CD14-positive monocyte (primary cell): ENCODE data around the gene ASPSCR1. TPM values are rescaled to one million over a fixed set of nuclear protein-coding genes. Genes with fewer than 3 reads are reported as not detected.

ENCODE experiments used
- DNase-seq, 3 donors: peaks; one replicate each; pipeline ENCODE4 v3.0.0-alpha.2; 2011 to 2022
- H2AFZ ChIP-seq: 2 replicates; pipeline ENCODE4 v1.6.0; 2012; ENCODE audit warnings: mild to moderate bottlenecking, low read depth, low read length, inconsistent platforms; ENCODE audit not compliant: insufficient read depth, poor library complexity, severe bottlenecking
- H3K27ac ChIP-seq, 2 donors: 1 replicate in 1 of 2; 2 replicates in 1 of 2; pipeline ENCODE4 v1.5.1; 2012 to 2013; ENCODE audit warnings: low read length in 2 of 2, control low read depth in 1 of 2, inconsistent platforms in 1 of 2, low read depth in 1 of 2, mild to moderate bottlenecking in 1 of 2
- H3K27me3 ChIP-seq, 2 donors: one replicate each; pipeline versions ENCODE4 v1.6.0 to v1.6.1; 2011 to 2013; ENCODE audit warnings: low read length in 2 of 2; ENCODE audit not compliant: control insufficient read depth in 2 of 2, insufficient read depth in 2 of 2
- H3K36me3 ChIP-seq, 2 donors: replicated peaks in 1 of 2; 1 replicate in 1 of 2; 2 replicates in 1 of 2; pipeline versions ENCODE4 v1.5.1 to v1.6.1; 2012 to 2013; ENCODE audit warnings: low read length in 2 of 2, control low read depth in 1 of 2, inconsistent platforms in 1 of 2, mild to moderate bottlenecking in 1 of 2; ENCODE audit not compliant: insufficient read depth in 2 of 2, control insufficient read depth in 1 of 2
- H3K4me1 ChIP-seq, 2 donors: 1 replicate in 1 of 2; 2 replicates in 1 of 2; pipeline versions ENCODE4 v1.5.1 to v1.6.1; 2012 to 2013; ENCODE audit warnings: low read length in 2 of 2, control low read depth in 1 of 2, inconsistent platforms in 1 of 2, mild to moderate bottlenecking in 1 of 2, moderate library complexity in 1 of 2; ENCODE audit not compliant: insufficient read depth in 2 of 2, control insufficient read depth in 1 of 2
- H3K4me2 ChIP-seq: replicated peaks from 2 replicates; pipeline ENCODE3; 2012; ENCODE audit warnings: low read length, moderate library complexity, mild to moderate bottlenecking; ENCODE audit not compliant: poor library complexity, severe bottlenecking; ENCODE audit errors: extremely low read depth
- H3K4me3 ChIP-seq, 3 experiments: fragments of 200-600 bp in 1 of 3; sonication (generic) in 1 of 3; replicated peaks in 1 of 3; 1 replicate in 2 of 3; 2 replicates in 1 of 3; pipeline ENCODE4 v1.5.1; 2011 to 2013; ENCODE audit warnings: low read length in 3 of 3, mild to moderate bottlenecking in 3 of 3, control low read depth in 2 of 3, low read depth in 2 of 3, inconsistent platforms in 1 of 3, moderate library complexity in 1 of 3
- H3K79me2 ChIP-seq: 2 replicates; pipeline ENCODE4 v1.6.0; 2012; ENCODE audit warnings: mild to moderate bottlenecking, control low read depth, inconsistent platforms, low read length, moderate library complexity; ENCODE audit not compliant: insufficient read depth
- H3K9ac ChIP-seq: 2 replicates; pipeline ENCODE4 v1.6.0; 2017; ENCODE audit warnings: low read length, mild to moderate bottlenecking; ENCODE audit not compliant: insufficient read depth, poor library complexity, severe bottlenecking
- H3K9me3 ChIP-seq, 2 donors: replicated peaks in 1 of 2; 1 replicate in 1 of 2; 2 replicates in 1 of 2; pipeline versions ENCODE4 v1.5.1 to v1.6.1; 2012 to 2013; ENCODE audit warnings: low read length in 2 of 2, control low read depth in 1 of 2; ENCODE audit not compliant: control insufficient read depth in 1 of 2, insufficient read depth in 1 of 2
- H4K20me1 ChIP-seq: 2 replicates; pipeline ENCODE4 v1.6.0; 2012; ENCODE audit warnings: mild to moderate bottlenecking, low read length, control low read depth, moderate library complexity; ENCODE audit not compliant: insufficient read depth
- H3K27ac Mint-ChIP-seq, 7 donors: one replicate each; pipeline ENCODE4 v1.8.0; 2020; ENCODE audit warnings: mild to moderate bottlenecking in 7 of 7, mixed read lengths in 7 of 7, moderate library complexity in 6 of 7, inconsistent platforms in 2 of 7
- H3K27me3 Mint-ChIP-seq, 3 donors: one replicate each; pipeline ENCODE4 v1.8.0; 2021 to 2022; ENCODE audit warnings: low read depth in 3 of 3, mild to moderate bottlenecking in 3 of 3, mixed read lengths in 3 of 3, moderate library complexity in 3 of 3, inconsistent platforms in 1 of 3
- H3K36me3 Mint-ChIP-seq, 2 donors: one replicate each; pipeline ENCODE4 v1.8.0; 2020; ENCODE audit warnings: mixed read lengths in 2 of 2, inconsistent platforms in 1 of 2, mild to moderate bottlenecking in 1 of 2
- H3K4me1 Mint-ChIP-seq: one replicate; pipeline ENCODE4 v1.8.0; 2020; ENCODE audit warnings: mild to moderate bottlenecking, mixed read lengths
- H3K4me3 Mint-ChIP-seq, 2 donors: one replicate each; pipeline ENCODE4 v1.8.0; 2020; ENCODE audit warnings: mild to moderate bottlenecking in 2 of 2, mixed read lengths in 2 of 2, moderate library complexity in 1 of 2
- H3K9me3 Mint-ChIP-seq, 7 donors: one replicate each; pipeline ENCODE4 v1.8.0; 2020 to 2022; ENCODE audit warnings: mixed read lengths in 7 of 7, mild to moderate bottlenecking in 6 of 7, moderate library complexity in 6 of 7, inconsistent platforms in 2 of 7
- CTCF ChIP-seq: fragments of 200-600 bp; IDR thresholded peaks from one replicate; pipeline ENCODE4 v1.8.0; 2022; ENCODE audit warnings: antibody characterized with exemption, mild to moderate bottlenecking
- WGBS: methylation state at CpG from one replicate; pipeline ENCODE4 v1.1.5; 2013; ENCODE audit warnings: missing lambda C conversion rate; ENCODE audit not compliant: insufficient coverage; 5-methylcytosine and 5-hydroxymethylcytosine counted together
- intact Hi-C, 2 donors: fragments of 100-400 bp; cut with micrococcal nuclease; formaldehyde crosslinking; loops; one replicate each; pipeline versions ENCODE4 v1.15.0 to v1.15.1; 2023
- polyA plus RNA-seq, 3 donors: library from polyadenylated mRNA; depleted of rRNA in 1 of 3; unstranded in 2 of 3; stranded (reverse) in 1 of 3; fragments of 300-500 nt in 2 of 3; fragments of >200 nt in 1 of 3; fragmentation: Illumina TruSeq in 2 of 3; gene quantifications; 1 replicate in 2 of 3; 2 replicates in 1 of 3; pipeline ENCODE4 v1.2.3, GENCODE V29; 2012 to 2021

Gene ASPSCR1
- polyA plus RNA-seq, 3 donors: 25.5 to 31.9 (median 25.6) TPM

- H3K4me1 ChIP-seq: peaks cover 18 to 26% of the 10 kb centered on the region in 2 donors
- Mint-ChIP-seq H3K4me1 (peaks cover 19% of the 10 kb centered on the region), H3K27ac (no peak overlapping the region), H3K9me3 (peaks cover 0 to 2% (median 0%) of the 10 kb centered on the region in 7 donors), H3K36me3 (peaks cover 23 to 52% of the 10 kb centered on the region in 2 donors), H3K4me3 (no peak overlapping the region), H3K27me3 (no peaks in the 10 kb centered on the region)
- no peak overlapping the region for H3K4me2 ChIP-seq
- no peak for TF ChIP-seq CTCF
- peaks cover 12% of the 10 kb centered on the region for H4K20me1 ChIP-seq
- H3K4me3 ChIP-seq: no peak overlapping the region
- H2AFZ ChIP-seq: no peak overlapping the region
- H3K79me2 ChIP-seq: peaks cover 18% of the 10 kb centered on the region
- intact Hi-C loops: no loop called here
- DNase-seq: no peak
- H3K27me3 ChIP-seq: no peaks in the 10 kb centered on the region
- 93% methylated on average over 30 of the region's 34 CpGs for WGBS
- no peak overlapping the region for H3K9ac ChIP-seq
- H3K27ac ChIP-seq: no peak overlapping the region
- peaks cover 74% of the 10 kb centered on the region in 2 donors for H3K36me3 ChIP-seq
- H3K9me3 ChIP-seq: no peaks in the 10 kb centered on the region
Observed at GRCh38 chr17:82061047-82061925, 83.9 kb downstream of the ASPSCR1 start.

- no peak overlapping the region for H3K4me3 Mint-ChIP-seq
- peaks cover 22% of the 10 kb centered on the region for H3K4me1 Mint-ChIP-seq
- Histone ChIP-seq H3K4me3 (no peak overlapping the region), H3K9me3 (no peaks in the 10 kb centered on the region), H3K9ac (no peak overlapping the region), H3K79me2 (peaks cover 18% of the 10 kb centered on the region), H3K27me3 (no peaks in the 10 kb centered on the region), H2AFZ (no peak overlapping the region), H4K20me1 (peaks cover 12% of the 10 kb centered on the region), H3K4me1 (peaks cover 20 to 29% of the 10 kb centered on the region in 2 donors), H3K36me3 (peaks cover 64% of the 10 kb centered on the region in 2 donors), H3K27ac (no peak overlapping the region), H3K4me2 (no peak overlapping the region)
- no peak for TF ChIP-seq CTCF
- H3K27ac Mint-ChIP-seq: peak overlapping the region in 1 of 7 donors; percentile 41
- peaks cover 0 to 2% (median 0%) of the 10 kb centered on the region in 7 donors for H3K9me3 Mint-ChIP-seq
- DNase-seq: no peak
- H3K36me3 Mint-ChIP-seq: peaks cover 23 to 44% of the 10 kb centered on the region in 2 donors
- WGBS: 95% methylated on average over 18 of the region's 24 CpGs
- intact Hi-C loops: no loop called here
- H3K27me3 Mint-ChIP-seq: no peaks in the 10 kb centered on the region
Observed at GRCh38 chr17:82062076-82062983, 84.9 kb downstream of the ASPSCR1 start.
